ENCODE results near the gene RRBP1. TPM values are rescaled to one million over a fixed set of nuclear protein-coding genes. Genes with fewer than 3 reads are reported as not detected.

Gene RRBP1
- total RNA-seq, 1 donor from 2014 or later = 312 TPM

- Mint-ChIP-seq H3K9me3 (ENCODE audit: unreplicated experiment) (no peaks in the 10 kb centered on the region), H3K4me1 (ENCODE audit: unreplicated experiment) (no peaks in the 10 kb centered on the region), H3K4me3 (ENCODE audit: unreplicated experiment) (no peak overlapping the region), H3K27ac (ENCODE audit: unreplicated experiment) (no peak overlapping the region), H3K27me3 (ENCODE audit: unreplicated experiment) (peaks cover 18% of the 10 kb centered on the region), H3K36me3 (ENCODE audit: unreplicated experiment) (no peaks in the 10 kb centered on the region)
- DNase-seq (ENCODE audit: extremely low spot score, unreplicated experiment) = no peak
- TF ChIP-seq CTCF (IDR thresholded peaks at IDR 0.05) = no peak
Observed at GRCh38 chr20:17697171-17697570, 15.1 kb upstream of the RRBP1 start.

- no peak for DNase-seq (ENCODE audit: extremely low spot score, unreplicated experiment)
- Mint-ChIP-seq H3K27me3 (ENCODE audit: unreplicated experiment) (peaks cover 20% of the 10 kb centered on the region), H3K27ac (ENCODE audit: unreplicated experiment) (no peak overlapping the region), H3K9me3 (ENCODE audit: unreplicated experiment) (no peaks in the 10 kb centered on the region), H3K4me3 (ENCODE audit: unreplicated experiment) (no peak overlapping the region), H3K36me3 (ENCODE audit: unreplicated experiment) (no peaks in the 10 kb centered on the region), H3K4me1 (ENCODE audit: unreplicated experiment) (no peaks in the 10 kb centered on the region)
- no peak for TF ChIP-seq CTCF (IDR thresholded peaks at IDR 0.05)
Observed at GRCh38 chr20:17696287-17696686, 14.2 kb upstream of the RRBP1 start.

- Mint-ChIP-seq H3K36me3 (ENCODE audit: unreplicated experiment) (no peaks in the 10 kb centered on the region), H3K4me3 (ENCODE audit: unreplicated experiment) (no peak overlapping the region), H3K4me1 (ENCODE audit: unreplicated experiment) (no peaks in the 10 kb centered on the region), H3K27me3 (ENCODE audit: unreplicated experiment) (peaks cover 30% of the 10 kb centered on the region), H3K9me3 (ENCODE audit: unreplicated experiment) (peaks cover 4% of the 10 kb centered on the region), H3K27ac (ENCODE audit: unreplicated experiment) (no peak overlapping the region)
- DNase-seq (ENCODE audit: extremely low spot score, unreplicated experiment) = no peak
- no peak for TF ChIP-seq CTCF (IDR thresholded peaks at IDR 0.05)
Observed at GRCh38 chr20:17694767-17695166, 12.7 kb upstream of the RRBP1 start.

GRCh38 chr20:17693444-17694001 is 11.5 kb upstream of the RRBP1 start:
- peaks cover 39% of the 10 kb centered on the region for H3K27me3 Mint-ChIP-seq (ENCODE audit: unreplicated experiment)
- no peak for DNase-seq (ENCODE audit: extremely low spot score, unreplicated experiment)
- H3K36me3 Mint-ChIP-seq (ENCODE audit: unreplicated experiment) = no peaks in the 10 kb centered on the region
- no peaks in the 10 kb centered on the region for H3K4me1 Mint-ChIP-seq (ENCODE audit: unreplicated experiment)
- peaks cover 4% of the 10 kb centered on the region for H3K9me3 Mint-ChIP-seq (ENCODE audit: unreplicated experiment)
- H3K4me3 Mint-ChIP-seq (ENCODE audit: unreplicated experiment) = no peak overlapping the region
- no peak for TF ChIP-seq CTCF (IDR thresholded peaks at IDR 0.05)
- H3K27ac Mint-ChIP-seq (ENCODE audit: unreplicated experiment) = no peak overlapping the region

- H3K36me3 Mint-ChIP-seq (ENCODE audit: unreplicated experiment) = no peaks in the 10 kb centered on the region
- TF ChIP-seq CTCF (IDR thresholded peaks at IDR 0.05) = no peak
- peaks cover 50% of the 10 kb centered on the region for H3K27me3 Mint-ChIP-seq (ENCODE audit: unreplicated experiment)
- peaks cover 8% of the 10 kb centered on the region for H3K9me3 Mint-ChIP-seq (ENCODE audit: unreplicated experiment)
- H3K27ac Mint-ChIP-seq (ENCODE audit: unreplicated experiment) = no peak overlapping the region
- no peak for DNase-seq (ENCODE audit: extremely low spot score, unreplicated experiment)
- H3K4me1 Mint-ChIP-seq (ENCODE audit: unreplicated experiment) = no peaks in the 10 kb centered on the region
- H3K4me3 Mint-ChIP-seq (ENCODE audit: unreplicated experiment) = no peak overlapping the region
Observed at GRCh38 chr20:17691758-17692157, 9.7 kb upstream of the RRBP1 start.
